GM10248 (cell line): ENCODE data around the gene NKD1.

ENCODE experiments used
- CTCF ChIA-PET: fragments of 300-600 bp; sonication (Branson Sonifier 250); formaldehyde crosslinking; extraction: SDS; loops from one replicate; lab custom pipeline; 2021; ENCODE audit warnings: antibody characterized with exemption; lab: Yijun Ruan, JAX
- POLR2A ChIA-PET: fragments of 350-650 bp; sonication (Branson Sonifier 250); formaldehyde crosslinking; extraction: SDS; loops from one replicate; lab custom pipeline; 2020; ENCODE audit warnings: antibody characterized with exemption; lab: Yijun Ruan, JAX
- DNase-seq: peaks from one replicate; pipeline ENCODE4 v3.0.0; 2012; ENCODE audit errors: extremely low spot score
- CTCF ChIP-seq: IDR thresholded peaks from 2 replicates; pipeline ENCODE4 v1.5.1; 2012; ENCODE audit warnings: mild to moderate bottlenecking, low read depth; ENCODE audit errors: extremely low read depth, missing control alignments, control extremely low read depth

NKD1 gene

DNA sequence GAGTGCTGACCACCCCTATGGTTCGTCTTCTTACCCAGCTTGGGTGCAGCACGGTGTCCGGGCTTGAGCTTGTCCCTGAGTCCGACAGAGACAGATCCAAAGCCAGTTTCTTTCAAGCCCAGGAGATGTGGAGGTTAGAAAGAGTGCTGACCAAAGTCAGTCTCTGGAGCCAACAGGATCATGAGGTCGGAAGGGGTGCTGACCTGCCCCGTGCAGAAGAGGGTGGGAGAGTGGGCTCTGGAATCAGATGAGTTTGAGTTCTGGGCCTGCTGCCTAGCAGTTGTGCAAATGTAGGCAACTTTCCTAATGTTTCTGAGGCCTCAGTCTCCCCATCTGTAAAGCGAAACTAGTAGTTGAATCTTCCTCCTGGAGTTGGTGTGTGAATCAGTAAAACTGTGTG, 24.5 kb downstream of the NKD1 start:
- DNase-seq: no peak
- ChIA-PET CTCF (interaction anchor here (1.6 to 1.8 kb wide), 3 partner anchors 12 to 19 kb away, joined by 3 to 4 read pairs (median 4); no protein-coding TSS in a partner anchor), POLR2A (no interaction called here)
- no peak for TF ChIP-seq CTCF

DNA sequence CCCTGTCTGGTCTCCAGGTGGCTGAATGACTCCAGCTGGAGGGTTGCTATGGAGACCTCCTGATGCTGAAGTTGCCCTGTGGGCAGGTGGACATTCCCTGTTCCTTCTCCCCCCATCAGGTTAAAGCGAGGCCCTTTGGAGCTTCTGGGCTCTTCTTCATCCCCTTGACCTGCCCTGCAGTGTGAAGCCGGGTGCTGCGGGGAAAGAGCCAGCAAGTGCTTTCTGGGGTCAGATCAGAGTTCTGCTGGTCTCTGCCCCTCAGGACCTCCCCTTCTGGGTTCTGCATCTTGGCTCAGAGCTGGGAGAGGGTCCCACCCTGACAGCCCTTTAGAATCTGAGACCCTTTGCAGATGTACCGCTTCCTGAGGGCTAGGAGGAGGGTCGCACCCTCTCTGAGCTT, 25.1 kb downstream of the NKD1 start:
- ChIA-PET CTCF (interaction anchor here (1.0 to 1.8 kb wide), 4 partner anchors 9 to 19 kb away, joined by 3 to 4 read pairs (median 4); no protein-coding TSS in a partner anchor), POLR2A (no interaction called here)
- no peak for DNase-seq
- no peak for TF ChIP-seq CTCF

DNA sequence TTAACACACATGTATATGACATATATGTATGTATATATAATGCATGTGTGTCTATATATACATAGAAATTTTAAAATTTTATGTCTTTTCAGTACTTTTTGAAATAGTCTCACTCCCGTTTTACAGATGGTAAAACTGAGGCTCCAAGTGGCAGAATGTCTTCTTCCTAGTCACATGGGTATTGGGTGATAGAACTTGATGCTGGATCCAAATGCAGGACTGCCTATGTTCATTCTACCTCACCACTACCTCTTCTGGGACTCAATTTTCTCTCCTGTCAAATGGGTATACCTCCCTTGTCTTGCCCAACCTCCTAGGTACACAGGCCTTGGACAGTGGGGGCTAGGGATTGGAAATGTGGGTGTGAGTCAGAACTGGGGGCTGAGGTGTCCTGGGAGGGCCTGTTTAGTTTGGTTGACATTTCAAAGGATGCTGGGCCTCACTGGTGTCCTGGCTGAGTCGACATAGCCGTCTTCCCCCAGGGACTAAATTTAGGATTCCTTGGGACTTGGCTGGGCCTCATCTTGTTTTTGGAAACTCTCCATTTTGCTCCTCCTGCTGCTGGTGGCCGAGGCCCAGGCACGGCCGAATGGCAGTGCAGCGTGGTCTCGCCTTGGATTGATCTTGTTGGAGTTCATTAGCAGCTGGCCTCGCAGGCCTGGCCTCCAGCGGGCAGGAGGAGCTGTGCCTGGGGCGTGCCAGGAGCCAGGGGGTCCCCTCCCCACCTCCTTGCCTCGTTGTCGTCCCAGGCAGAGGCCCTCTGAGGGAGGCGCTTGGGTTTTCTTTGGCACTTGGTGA, 25.9 kb downstream of the NKD1 start:
- POLR2A ChIA-PET: interaction anchor here (0.5 kb wide), 1 partner anchor 664 kb away, joined by 4 read pairs; no protein-coding TSS in a partner anchor
- CTCF ChIA-PET: interaction anchor here (1.0 to 1.8 kb wide), 4 partner anchors 8 to 20 kb away, joined by 3 to 4 read pairs (median 4); no protein-coding TSS in a partner anchor
- no peak for TF ChIP-seq CTCF
- DNase-seq: no peak

DNA sequence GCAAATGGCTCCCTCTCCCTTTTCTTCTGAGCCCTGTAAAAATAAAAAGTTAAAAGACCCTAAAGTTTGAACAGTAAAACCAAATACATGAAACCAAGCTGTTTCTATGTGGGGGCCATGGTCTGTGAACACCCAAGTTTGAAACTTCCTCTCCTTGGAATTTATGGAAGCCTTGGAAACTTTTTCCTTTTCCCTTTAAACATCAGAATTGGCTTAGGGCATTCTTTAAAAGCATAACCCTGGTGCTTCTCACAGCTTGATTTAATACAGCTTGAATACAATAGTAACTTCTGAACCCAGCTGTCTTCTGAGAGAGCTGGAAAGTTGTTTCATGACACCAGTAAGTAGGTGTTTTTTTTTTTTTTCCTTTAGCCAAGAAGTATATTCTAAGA, 26.5 kb downstream of the NKD1 start:
- POLR2A ChIA-PET: no interaction called here
- CTCF ChIA-PET: no interaction called here
- no peak for DNase-seq
- no peak for TF ChIP-seq CTCF

- CTCF ChIA-PET: interaction anchor here (2.9 kb wide), 1 partner anchor 13 kb away, joined by 16 read pairs; no protein-coding TSS in a partner anchor
Observed at GRCh38 chr16:50575743-50576142, 27.5 kb downstream of the NKD1 start.

More at GRCh38 chr16:50575743-50576142, 27.5 kb downstream of the NKD1 start:
- no peak for TF ChIP-seq CTCF
- DNase-seq: no peak
- POLR2A ChIA-PET: no interaction called here
